ENCODE data around the gene TBX4.
"Not testable (repeated sequence)": the region's sequence is repeated elsewhere in the genome, so short reads cannot be mapped to it uniquely, and the experiment has no call there.

The TBX4 gene

DNA sequence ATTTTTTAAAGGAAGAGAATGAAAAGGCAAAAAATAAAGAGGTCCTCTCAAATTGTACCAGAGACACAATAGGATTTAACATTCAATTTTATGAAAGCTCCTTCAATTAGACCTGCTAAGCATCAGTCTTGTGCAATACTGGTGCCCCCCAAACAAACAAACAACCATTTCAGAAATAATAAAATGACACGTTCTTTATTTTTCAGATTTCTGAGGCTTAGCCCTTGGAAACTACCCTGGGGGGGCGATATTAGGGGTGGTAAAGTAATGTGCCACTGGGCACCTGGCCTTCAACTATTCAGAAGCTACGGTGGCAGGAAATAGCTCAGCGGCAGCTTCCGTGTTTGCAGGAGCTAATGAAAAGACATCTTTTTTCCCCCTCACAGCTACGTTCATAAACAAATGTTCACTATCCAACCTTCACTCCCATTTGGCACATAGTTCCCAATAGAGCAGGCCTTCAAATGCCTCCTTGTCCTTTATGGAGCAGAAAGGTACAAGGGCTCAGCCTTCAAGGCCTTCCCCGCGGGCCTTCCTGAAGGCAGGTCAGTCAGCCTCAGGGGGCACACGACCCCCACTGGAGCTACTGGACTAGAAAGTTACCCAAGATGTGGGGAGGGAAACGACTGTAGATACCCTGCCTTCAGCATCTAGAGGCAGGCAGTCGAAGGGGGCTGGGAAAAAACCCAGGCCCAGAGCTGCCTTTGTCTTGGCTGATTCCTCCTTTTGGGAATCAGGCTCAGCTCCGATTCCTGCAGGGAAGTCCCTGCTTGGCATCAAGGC, 44.1 kb downstream of the TBX4 start:
- DNase-seq (ENCODE audit: low read depth in 2 of 2, low spot score in 1 of 2) = no peak

DNA sequence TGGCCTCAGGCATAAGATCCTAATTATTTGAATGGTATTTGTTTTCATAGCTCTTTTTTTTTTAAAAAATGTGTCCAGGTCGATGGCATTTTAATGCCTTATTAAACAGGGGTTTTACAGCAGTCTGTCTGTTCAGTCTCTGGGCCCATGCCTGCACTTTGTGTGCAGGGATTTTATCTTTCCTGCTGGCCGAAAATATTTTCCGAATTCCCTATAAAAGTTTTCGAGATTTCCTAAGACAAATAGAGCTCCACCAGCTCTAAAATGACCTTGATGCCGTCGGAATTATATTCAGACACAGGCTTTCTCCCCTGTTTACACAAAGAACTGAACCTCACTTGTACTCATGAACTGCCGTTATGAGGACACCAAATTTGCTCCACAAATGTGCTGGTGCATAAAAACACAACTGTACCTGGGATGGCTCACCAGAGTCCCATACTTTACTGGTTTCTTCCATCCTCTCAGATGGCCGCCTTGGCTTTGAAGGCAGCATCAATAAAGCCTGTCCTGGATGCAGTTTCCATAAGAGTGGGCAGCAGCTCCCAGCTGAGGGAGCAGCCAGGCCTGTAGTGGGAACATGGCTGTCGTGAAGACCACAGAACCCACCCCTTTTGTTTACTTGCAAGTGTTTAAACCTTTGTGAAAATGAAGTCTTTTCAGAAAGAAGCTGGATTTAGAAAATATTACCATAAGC, 44.9 kb downstream of the TBX4 start:
- DNase-seq (ENCODE audit: low read depth in 2 of 2, low spot score in 1 of 2) = no peak

GRCh38 chr17:61498042-61498994, 46.1 kb downstream of the TBX4 start:
- no peak for DNase-seq (ENCODE audit: low read depth in 2 of 2, low spot score in 1 of 2)

DNA sequence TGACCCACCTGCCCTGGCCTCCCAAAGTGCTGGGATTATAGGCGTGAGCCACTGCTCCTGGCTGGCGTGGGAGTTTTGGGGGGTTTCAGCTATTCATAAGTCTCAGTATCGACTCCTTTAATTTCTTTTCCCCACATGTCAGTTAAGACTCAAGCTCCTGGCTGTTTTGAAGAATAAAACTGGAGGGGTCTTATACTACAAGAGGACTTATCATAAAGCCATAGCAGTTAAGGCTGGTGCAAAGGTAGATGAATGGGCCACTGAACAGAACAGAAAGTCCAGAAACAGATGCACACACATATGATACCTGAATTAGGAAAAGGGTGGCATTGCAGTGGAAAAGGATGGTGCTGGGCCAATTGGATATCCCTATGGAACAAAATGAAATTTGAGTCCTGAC, 47.4 kb downstream of the TBX4 start:
- no peak for DNase-seq (ENCODE audit: low read depth in 2 of 2, low spot score in 1 of 2)

- no peak for DNase-seq (ENCODE audit: low read depth in 2 of 2, low spot score in 1 of 2)
Observed at GRCh38 chr17:61500287-61500686, 48.1 kb downstream of the TBX4 start.

DNA sequence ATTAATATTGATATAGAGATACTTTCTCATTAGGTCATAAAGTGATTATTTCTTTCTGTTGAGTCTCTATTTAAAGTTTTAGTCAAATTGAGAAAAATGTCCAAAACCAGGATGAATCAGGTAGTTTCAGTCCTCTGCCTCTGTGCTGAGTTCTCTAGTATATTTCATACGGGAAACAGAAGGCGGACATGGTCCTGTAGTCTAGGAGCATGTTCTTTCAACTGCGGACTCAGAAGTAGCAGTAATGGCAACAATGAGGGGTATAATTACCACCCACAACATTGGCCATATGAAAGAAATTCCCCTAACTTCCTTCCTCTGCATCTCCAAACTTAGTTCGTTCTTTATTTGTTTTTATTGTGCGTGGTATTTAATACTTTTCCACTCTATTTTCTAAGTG, 50.1 kb downstream of the TBX4 start:
- no peak for DNase-seq (ENCODE audit: low read depth in 2 of 2, low spot score in 1 of 2)

- DNase-seq (ENCODE audit: low read depth in 2 of 2, low spot score in 1 of 2) = no peak
Observed at GRCh38 chr17:61503961-61504360, 51.7 kb downstream of the TBX4 start.

DNA sequence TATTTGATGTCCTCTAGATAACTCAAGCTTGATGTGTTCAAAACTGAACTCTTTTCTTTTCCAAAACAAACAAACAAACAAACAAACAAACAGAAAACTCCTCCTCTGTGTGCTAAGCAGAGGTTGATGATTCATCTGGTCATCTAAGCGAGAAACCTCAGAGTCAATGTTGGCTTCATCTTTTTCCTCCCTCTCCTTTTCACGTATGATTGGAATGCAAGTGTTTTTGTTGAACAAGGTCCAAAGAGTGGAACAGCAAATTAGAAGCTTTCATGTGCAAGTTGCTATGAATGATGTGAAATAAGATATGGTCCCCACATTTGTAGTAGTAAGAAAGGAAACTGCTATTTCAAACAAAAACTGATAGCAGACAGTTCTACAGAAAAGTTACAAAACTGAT, 52.5 kb downstream of the TBX4 start:
- no peak for DNase-seq (ENCODE audit: low read depth in 2 of 2, low spot score in 1 of 2)

- no peak for DNase-seq (ENCODE audit: low read depth in 2 of 2, low spot score in 1 of 2)
Observed at GRCh38 chr17:61505846-61506627, 53.8 kb downstream of the TBX4 start.

DNA sequence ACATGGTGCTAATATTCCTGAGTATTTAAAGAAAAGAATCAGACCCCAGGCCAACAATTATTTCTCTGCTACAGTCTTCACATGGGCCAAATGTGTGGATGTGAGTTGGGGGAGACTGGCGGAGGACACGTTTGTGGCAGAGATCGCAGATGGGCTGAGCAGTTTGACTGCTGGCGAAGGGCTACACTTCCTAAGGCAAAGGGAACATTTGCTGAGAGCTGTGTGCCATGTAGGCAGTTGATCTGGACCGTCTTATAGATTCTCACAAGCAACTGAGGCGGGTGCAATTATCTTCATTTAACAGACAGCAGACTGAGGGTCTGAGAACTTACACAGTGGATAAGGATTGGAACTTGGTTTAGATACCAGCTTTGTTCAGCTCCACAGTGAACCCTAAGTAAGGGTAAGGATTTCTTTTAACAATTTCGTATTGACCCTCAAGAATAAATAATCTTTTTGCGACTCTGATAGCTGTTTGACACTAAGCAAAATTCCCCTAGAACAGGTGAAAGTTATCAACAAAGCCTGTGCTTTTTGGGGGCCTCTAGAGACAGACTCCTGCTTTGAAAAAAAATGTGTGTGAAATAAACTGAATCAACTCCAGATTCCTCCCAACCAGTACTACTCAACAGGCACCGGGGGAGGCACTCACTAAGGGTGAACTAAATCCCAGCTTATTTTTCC, 55.3 kb downstream of the TBX4 start:
- no peak for DNase-seq (ENCODE audit: low read depth in 2 of 2, low spot score in 1 of 2)

DNA sequence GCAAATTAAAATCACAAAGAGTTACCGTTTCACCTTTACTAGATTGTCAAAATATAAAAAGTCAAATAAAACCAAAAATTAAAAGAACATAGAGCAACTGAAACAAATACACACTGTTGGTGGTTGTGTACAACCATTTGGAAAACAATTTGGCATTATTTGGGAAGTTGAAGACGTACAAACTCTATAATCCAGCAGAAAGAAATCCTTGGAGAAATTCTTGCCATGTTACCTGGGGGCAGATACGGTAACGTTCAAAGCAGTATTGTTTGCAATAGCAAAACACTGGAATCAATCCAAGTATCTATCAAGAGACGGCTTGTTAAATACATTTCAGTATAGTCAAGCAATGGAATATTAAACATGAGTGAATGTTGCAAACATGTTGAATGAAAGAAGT, 56.7 kb downstream of the TBX4 start:
- DNase-seq (ENCODE audit: low read depth in 2 of 2, low spot score in 1 of 2) = no peak

- not testable (repeated sequence) for DNase-seq (ENCODE audit: low read depth in 2 of 2, low spot score in 1 of 2)
Observed at GRCh38 chr17:61509454-61509853, 57.2 kb downstream of the TBX4 start.

GRCh38 chr17:61510237-61510636, 58.0 kb downstream of the TBX4 start:
- DNase-seq (ENCODE audit: low read depth in 2 of 2, low spot score in 1 of 2) = no peak

DNA sequence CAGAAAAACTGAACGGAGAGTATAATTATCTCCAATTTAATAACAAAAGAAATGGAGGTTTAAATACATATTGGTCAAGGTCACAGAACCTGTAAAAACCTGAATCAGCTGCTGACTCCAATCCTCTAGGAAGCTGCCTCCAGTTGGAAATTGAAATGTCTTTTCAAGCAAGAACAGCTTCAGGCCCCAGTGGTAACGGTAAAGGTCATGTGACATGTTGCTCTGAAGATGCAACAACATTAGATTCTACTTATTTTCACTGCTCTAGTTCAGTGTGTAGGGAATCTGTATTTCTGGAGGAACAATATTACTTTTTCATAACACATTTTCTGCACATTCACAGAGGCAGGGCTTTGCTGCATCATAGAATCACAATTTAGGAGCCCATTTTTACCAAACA, 58.8 kb downstream of the TBX4 start:
- no peak for DNase-seq (ENCODE audit: low read depth in 2 of 2, low spot score in 1 of 2)

DNA sequence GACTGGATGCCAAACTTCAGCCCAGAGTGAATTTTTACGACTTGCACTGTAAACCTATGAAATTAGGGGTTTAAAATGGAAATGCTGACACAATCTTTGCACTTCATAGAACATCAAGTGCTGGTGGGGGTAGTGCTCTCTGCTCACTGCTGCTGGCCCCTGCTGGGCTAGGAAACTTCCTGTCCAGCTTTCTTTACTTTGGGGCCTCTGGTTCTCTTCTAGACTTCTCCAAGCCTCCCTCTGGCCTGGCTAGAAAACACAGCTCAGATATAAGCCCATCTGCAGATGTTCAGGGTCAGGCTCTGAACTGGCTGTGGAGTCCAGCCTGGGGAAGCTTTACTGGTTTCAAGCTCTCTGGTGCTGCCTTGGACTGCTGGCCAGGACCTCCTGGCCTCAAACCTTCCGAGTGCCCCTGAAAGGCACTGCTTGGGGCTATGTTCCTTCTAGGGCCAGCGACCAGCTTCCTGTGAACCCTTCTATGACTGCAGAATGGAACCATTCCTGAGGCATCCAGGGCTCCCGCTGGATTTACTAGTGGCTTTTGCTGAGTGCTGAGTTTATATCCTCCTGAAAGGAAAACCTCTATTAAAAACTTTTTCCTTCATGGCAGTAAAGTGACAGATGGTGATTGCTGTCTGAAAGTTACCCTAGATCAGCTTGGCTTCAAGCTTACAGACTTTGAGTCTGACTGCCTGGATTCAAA, 59.4 kb downstream of the TBX4 start:
- DNase-seq (ENCODE audit: low read depth in 2 of 2, low spot score in 1 of 2) = no peak

DNA sequence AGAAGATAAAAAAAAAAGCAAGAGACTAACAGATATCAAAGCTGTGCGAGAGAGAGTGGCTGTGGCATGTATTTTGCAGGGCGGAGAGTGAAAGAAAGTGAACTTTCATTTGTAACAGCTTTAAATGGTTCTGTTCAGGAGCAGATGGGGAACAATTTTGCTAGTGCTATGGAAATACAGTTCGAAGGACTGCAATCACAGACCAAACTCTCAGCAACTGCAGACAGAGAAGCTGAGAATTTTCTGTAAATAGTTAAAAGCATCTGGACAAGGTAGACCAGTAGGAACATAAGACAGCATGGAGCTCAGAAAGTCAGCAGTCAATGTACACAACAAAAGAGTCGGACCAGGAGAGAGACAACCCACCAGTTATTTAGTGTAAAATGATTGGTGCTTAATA, 62.3 kb downstream of the TBX4 start:
- no peak for DNase-seq (ENCODE audit: low read depth in 2 of 2, low spot score in 1 of 2)

- DNase-seq (ENCODE audit: low read depth in 2 of 2, low spot score in 1 of 2) = no peak
Observed at GRCh38 chr17:61517265-61517664, 65.0 kb downstream of the TBX4 start.

GRCh38 chr17:61517843-61518606, 65.8 kb downstream of the TBX4 start:
- no peak for DNase-seq (ENCODE audit: low read depth in 2 of 2, low spot score in 1 of 2)

DNA sequence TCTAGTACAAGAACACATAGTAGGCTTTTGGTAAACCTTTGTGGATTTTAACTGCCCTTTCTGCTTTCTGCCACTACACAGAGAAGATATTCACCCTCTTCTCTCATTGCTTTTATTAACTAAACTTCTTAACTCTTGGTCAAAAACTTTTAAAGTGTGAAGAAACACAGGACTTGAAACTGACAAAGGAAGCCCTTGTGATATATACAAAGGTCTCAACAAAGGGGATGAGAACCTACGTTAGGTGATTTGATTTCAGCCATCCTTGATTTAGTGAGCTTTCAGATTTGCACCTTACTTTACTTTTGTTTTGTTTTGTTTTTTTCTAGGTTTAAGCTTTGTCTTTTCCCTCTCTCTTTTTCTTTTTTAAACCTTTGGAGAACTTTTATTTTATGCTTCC, 66.9 kb downstream of the TBX4 start:
- no peak for DNase-seq (ENCODE audit: low read depth in 2 of 2, low spot score in 1 of 2)

Data from stimulated activated CD8-positive, alpha-beta memory T cell treated with anti-CD3 and anti-CD28 coated beads, Interleukin-4, amount 100 ng/mL, for 4 hours (primary cell).